Measurements from ENCODE around the gene DCAF15. TPM values are rescaled to one million over a fixed set of nuclear protein-coding genes. Genes with fewer than 3 reads are reported as not detected.
"Not testable (repeated sequence)": the region's sequence is repeated elsewhere in the genome, so short reads cannot be mapped to it uniquely, and the experiment has no call there.

DCAF15 gene
- polyA plus RNA-seq, 1 of the 3 experiments (the other 2 are of a cell fraction) = 55.6 TPM

DNA sequence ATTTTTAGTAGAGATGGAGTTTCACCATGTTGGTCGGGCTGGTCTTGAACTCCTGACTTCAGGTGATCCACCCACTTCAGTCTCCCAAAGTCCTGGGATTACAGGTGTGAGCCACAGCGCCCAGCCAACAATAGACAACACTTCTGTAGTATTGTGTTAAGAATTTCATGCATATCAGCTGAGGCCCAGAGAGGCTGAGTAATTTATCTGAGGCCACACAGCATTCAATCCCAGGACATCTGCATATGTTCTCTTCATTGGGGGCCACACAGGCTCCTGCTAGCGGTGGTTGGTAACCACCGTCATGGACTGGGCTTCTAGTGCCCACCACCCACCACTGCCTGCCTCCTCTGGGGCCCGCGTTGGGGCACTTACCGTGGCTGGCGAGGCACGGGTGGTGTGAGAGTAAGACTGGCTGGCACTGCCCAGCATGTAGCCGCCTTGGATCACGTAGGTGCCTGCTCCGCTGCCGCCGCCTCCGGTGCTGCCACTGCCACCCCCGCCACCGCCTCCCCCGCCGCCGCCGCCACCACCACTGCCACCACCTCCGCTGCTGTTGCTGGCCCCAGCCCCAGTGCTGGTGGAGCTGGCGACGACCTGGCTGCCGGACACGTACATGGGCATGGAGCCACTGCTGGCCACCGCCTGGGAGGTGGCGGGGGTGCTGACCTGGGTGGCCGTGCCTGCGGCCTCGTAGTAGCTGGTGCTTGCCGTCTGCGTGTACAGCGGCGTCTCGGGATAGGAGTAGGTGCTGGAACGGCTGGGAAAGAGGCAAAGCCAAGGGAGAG is 20.3 kb downstream of the DCAF15 start:
- Histone ChIP-seq H3K9ac (no peak overlapping the region), H3F3A (replicated peaks; ENCODE audit: insufficient read depth) (no peaks in the 10 kb centered on the region), H3K9me3 (no peaks in the 10 kb centered on the region), H3K9me2 (no peaks in the 10 kb centered on the region), H3K27ac (ENCODE audit: low read depth in 2 of 2, low read length in 1 of 2) (no peak overlapping the region), H3K36me3 (replicated peaks in 1 of 2; ENCODE audit: control insufficient read depth in 1 of 2, insufficient read depth in 2 of 2, low read length in 1 of 2) (no peaks in the 10 kb centered on the region), H3K27me3 (ENCODE audit: insufficient read depth) (no peaks in the 10 kb centered on the region), H3K79me2 (ENCODE audit: insufficient read depth) (no peaks in the 10 kb centered on the region), H3K4me2 (no peak overlapping the region), H3K4me3 (ENCODE audit: low read depth in 2 of 2, low read length in 1 of 2) (no peak overlapping the region), H2AFZ (ENCODE audit: low read depth) (no peak overlapping the region), H3K4me1 (ENCODE audit: control insufficient read depth in 1 of 2, insufficient read depth in 2 of 2, low read depth in 1 of 2, low read length in 1 of 2) (no peaks in the 10 kb centered on the region), H4K20me1 (ENCODE audit: insufficient read depth) (no peaks in the 10 kb centered on the region)
- no peak for DNase-seq
- CTCF ChIA-PET = interaction anchor here (0.7 to 3.1 kb wide), 4 partner anchors 20 to 100 kb away, joined by 3 to 12 read pairs (median 4); partner anchors contain the start of genes MISP3 and RLN3
- 97% methylated on average over 13 of the region's 37 CpGs for WGBS (ENCODE audit: low lambda C conversion rate)
- POLR2A ChIA-PET = no interaction called here
- TF ChIP-seq USF2 (IDR thresholded peaks at IDR 0.05; ENCODE audit: borderline replicate concordance, low read depth, low read length) (no peak), GATA2 (CRISPR knock-in tag; IDR thresholded peaks at IDR 0.05) (no peak), MAX (IDR thresholded peaks at IDR 0.05; ENCODE audit: low read depth) (no peak), POLR2AphosphoS5 (IDR thresholded peaks at IDR 0.05; ENCODE audit: low read depth, low read length) (no peak), GABPA (IDR thresholded peaks at IDR 0.05; ENCODE audit: low read depth) (no peak), NRF1 (IDR thresholded peaks at IDR 0.05; ENCODE audit: low read depth, low read length) (no peak), CTCF (IDR thresholded peaks at IDR 0.05) (no peak), RXRA (IDR thresholded peaks at IDR 0.05; ENCODE audit: borderline replicate concordance, low read depth) (no peak), JUND (IDR thresholded peaks at IDR 0.05) (no peak), EP300 (IDR thresholded peaks at IDR 0.05; ENCODE audit: borderline replicate concordance in 1 of 2, low read depth in 1 of 2, low read length in 1 of 2) (no peak), PBX3 (IDR thresholded peaks at IDR 0.05) (no peak)
- TF ChIP-seq, protein P1, sequence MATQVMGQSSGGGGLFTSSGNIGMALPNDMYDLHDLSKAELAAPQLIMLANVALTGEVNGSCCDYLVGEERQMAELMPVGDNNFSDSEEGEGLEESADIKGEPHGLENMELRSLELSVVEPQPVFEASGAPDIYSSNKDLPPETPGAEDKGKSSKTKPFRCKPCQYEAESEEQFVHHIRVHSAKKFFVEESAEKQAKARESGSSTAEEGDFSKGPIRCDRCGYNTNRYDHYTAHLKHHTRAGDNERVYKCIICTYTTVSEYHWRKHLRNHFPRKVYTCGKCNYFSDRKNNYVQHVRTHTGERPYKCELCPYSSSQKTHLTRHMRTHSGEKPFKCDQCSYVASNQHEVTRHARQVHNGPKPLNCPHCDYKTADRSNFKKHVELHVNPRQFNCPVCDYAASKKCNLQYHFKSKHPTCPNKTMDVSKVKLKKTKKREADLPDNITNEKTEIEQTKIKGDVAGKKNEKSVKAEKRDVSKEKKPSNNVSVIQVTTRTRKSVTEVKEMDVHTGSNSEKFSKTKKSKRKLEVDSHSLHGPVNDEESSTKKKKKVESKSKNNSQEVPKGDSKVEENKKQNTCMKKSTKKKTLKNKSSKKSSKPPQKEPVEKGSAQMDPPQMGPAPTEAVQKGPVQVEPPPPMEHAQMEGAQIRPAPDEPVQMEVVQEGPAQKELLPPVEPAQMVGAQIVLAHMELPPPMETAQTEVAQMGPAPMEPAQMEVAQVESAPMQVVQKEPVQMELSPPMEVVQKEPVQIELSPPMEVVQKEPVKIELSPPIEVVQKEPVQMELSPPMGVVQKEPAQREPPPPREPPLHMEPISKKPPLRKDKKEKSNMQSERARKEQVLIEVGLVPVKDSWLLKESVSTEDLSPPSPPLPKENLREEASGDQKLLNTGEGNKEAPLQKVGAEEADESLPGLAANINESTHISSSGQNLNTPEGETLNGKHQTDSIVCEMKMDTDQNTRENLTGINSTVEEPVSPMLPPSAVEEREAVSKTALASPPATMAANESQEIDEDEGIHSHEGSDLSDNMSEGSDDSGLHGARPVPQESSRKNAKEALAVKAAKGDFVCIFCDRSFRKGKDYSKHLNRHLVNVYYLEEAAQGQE (IDR thresholded peaks at IDR 0.05; ENCODE audit: low read depth, low read length) = no peak

DNA sequence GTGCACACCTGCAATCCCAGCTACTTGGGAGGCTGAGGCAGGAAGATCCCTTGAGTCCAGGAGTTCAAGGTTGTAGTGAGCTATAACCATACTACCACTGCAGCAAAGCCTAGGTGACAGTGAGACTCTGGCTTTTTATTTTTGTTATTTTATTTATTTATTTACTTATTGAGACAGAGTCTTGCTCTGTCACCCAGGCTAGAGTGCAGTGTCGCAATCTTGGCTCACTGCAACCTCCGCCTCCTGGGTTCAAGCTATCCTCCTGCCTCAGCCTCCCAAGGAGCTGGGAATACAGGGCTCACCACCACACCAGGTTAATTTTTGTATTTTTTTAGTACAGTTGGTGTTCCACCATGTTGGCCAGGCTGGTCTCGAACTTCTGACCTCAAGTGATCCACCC is 21.2 kb downstream of the DCAF15 start:
- H3K9me2 ChIP-seq; H3K9me3 ChIP-seq; H4K20me1 ChIP-seq (ENCODE audit: insufficient read depth); DNase-seq; H3K79me2 ChIP-seq (ENCODE audit: insufficient read depth); H3K4me3 ChIP-seq (ENCODE audit: low read depth in 2 of 2, low read length in 1 of 2); H3K36me3 ChIP-seq (replicated peaks in 1 of 2; ENCODE audit: control insufficient read depth in 1 of 2, insufficient read depth in 2 of 2, low read length in 1 of 2); H3K4me1 ChIP-seq (ENCODE audit: control insufficient read depth in 1 of 2, insufficient read depth in 2 of 2, low read depth in 1 of 2, low read length in 1 of 2); H2AFZ ChIP-seq (ENCODE audit: low read depth); H3K27ac ChIP-seq (ENCODE audit: low read depth in 2 of 2, low read length in 1 of 2); H3F3A ChIP-seq (replicated peaks; ENCODE audit: insufficient read depth); H3K9ac ChIP-seq; H3K4me2 ChIP-seq; H3K27me3 ChIP-seq (ENCODE audit: insufficient read depth): not testable (repeated sequence)
- ChIA-PET CTCF (interaction anchor here (0.7 to 3.1 kb wide), 4 partner anchors 22 to 99 kb away, joined by 3 to 12 read pairs (median 4); partner anchors contain the start of genes MISP3 and RLN3), POLR2A (interaction anchor here (1.6 kb wide), 1 partner anchor 33 kb away, joined by 5 read pairs; no protein-coding TSS in a partner anchor)
- 94% methylated on average over 3 of the region's 3 CpGs for WGBS (ENCODE audit: low lambda C conversion rate)

All from SK-N-SH (cell line).